Measurements from ENCODE around the gene HEXD.
"Not testable (repeated sequence)": the region's sequence is repeated elsewhere in the genome, so short reads cannot be mapped to it uniquely, and the experiment has no call there.

DNA sequence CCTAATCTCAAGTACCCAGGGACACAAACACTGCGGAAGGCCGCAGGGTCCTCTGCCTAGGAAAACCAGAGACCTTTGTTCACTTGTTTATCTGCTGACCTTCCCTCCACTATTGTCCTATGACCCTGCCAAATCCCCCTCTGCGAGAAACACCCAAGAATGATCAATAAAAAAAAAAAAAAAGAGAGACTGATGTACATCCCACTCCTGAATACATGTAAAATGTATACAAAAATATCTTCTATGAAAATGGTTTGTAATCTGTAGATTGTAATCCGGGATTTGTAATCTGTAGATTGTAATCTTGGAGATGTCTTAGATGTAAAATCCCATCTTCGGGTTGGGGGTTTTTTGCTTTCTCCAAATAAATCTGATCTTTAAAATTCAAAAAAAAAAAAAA, 40.9 kb upstream of the HEXD start:
- TF ChIP-seq POLR2A, POLR2AphosphoS5 (IDR thresholded peaks at IDR 0.05): not testable (repeated sequence)
